C4-2B (cell line): ENCODE data around the gene AGBL4.
"Not testable (repeated sequence)": the region's sequence is repeated elsewhere in the genome, so short reads cannot be mapped to it uniquely, and the experiment has no call there.

Source experiments
- H3K27ac ChIP-seq: fragments of 450-650 bp; 2 replicates; pipeline ENCODE4 v1.5.1; 2017
- ZFX ChIP-seq: fragments of 450-650 bp; IDR thresholded peaks from 2 replicates; pipeline ENCODE4 v1.6.1; 2017
- TF ChIP-seq, protein P1 (sequence below): fragments of 450-650 bp; conservative IDR thresholded peaks from 2 replicates; pipeline ENCODE4 v1.5.1; 2017; ENCODE audit warnings: mild to moderate bottlenecking

The AGBL4 gene

DNA sequence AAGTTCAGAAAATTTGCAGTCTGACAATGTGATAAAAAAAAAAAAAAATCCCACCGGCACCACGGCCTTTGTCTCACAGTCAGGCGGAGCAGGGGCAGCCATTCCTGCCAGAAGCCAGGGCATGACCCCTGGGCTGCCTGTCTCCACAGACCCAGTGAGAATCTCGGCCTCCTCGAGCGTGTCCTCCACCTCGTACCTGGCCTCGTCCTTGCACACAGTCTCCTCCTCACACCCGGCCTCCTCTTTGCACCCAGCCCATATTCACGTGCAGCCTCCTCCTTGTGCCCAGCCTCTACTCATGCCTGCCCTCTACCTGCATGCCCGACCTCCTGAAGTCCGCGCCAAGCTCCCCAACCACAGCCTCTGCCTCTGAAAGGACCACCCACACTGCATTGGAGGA is 182.0 kb downstream of the AGBL4 start:
- TF ChIP-seq, protein P1, sequence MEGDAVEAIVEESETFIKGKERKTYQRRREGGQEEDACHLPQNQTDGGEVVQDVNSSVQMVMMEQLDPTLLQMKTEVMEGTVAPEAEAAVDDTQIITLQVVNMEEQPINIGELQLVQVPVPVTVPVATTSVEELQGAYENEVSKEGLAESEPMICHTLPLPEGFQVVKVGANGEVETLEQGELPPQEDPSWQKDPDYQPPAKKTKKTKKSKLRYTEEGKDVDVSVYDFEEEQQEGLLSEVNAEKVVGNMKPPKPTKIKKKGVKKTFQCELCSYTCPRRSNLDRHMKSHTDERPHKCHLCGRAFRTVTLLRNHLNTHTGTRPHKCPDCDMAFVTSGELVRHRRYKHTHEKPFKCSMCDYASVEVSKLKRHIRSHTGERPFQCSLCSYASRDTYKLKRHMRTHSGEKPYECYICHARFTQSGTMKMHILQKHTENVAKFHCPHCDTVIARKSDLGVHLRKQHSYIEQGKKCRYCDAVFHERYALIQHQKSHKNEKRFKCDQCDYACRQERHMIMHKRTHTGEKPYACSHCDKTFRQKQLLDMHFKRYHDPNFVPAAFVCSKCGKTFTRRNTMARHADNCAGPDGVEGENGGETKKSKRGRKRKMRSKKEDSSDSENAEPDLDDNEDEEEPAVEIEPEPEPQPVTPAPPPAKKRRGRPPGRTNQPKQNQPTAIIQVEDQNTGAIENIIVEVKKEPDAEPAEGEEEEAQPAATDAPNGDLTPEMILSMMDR = no peak
- TF ChIP-seq ZFX = no peak
- H3K27ac ChIP-seq = no peak overlapping the region

DNA sequence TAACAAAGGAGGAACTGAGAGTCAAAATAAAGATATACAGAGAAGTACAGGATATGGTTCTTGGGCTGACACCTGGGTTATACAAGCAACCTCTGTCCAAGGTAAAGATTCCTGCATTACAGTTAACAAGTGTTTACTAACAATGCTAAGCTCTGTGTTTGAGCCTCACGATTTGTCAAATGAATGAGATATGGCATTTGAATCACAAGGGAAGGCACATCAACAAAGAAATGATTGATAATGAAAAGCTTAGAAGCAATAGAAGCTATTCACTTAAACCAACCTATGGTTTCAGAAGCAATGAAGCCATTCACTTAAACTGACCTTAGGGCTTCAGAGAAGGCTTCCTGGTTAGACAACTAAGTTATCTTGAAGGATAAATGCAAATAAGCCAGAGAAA is 199.5 kb downstream of the AGBL4 start:
- TF ChIP-seq, protein P1 = no peak
- TF ChIP-seq ZFX = no peak

DNA sequence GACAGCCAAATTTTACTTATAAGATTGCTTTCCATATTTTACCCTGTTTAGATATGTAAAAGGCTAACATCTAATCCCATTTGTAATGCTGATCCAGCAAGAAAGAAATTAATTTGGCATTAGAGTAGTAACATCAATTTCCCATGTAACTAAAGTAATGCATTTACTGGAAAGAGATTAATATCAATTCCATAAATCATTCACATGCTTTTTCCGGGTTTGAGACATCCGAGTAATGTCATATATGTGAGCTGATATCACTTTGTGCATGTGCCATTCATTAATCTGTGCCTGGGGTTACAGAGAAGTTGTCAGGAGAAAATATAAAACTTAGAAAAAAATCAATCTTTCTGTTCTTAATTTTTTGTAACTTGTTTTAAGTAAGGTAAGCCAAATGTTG is 206.1 kb downstream of the AGBL4 start:
- no peak overlapping the region for H3K27ac ChIP-seq
- TF ChIP-seq, protein P1 = no peak
- no peak for TF ChIP-seq ZFX

More for the DNA sequence above, 199.5 kb downstream of the AGBL4 start:
- no peak overlapping the region for H3K27ac ChIP-seq

DNA sequence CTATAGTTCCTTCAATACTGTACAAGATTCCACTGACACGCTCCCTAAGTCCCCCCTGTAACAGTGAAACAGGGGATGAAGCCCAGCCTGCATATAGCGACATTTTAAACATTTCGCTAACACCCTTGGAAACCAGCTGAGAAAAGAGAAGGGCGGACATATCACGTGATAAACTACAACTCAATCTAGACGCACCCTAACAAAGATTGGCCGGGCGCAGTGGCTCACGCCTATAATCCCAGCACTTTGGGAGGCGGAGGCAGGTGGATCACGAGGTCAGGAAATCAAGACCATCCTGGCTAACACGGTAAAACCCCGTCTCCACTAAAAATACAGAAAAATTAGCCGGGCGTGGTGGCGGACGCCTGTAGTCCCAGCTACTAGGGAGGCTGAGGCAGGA is 236.7 kb downstream of the AGBL4 start:
- H3K27ac ChIP-seq = not testable (repeated sequence)

DNA sequence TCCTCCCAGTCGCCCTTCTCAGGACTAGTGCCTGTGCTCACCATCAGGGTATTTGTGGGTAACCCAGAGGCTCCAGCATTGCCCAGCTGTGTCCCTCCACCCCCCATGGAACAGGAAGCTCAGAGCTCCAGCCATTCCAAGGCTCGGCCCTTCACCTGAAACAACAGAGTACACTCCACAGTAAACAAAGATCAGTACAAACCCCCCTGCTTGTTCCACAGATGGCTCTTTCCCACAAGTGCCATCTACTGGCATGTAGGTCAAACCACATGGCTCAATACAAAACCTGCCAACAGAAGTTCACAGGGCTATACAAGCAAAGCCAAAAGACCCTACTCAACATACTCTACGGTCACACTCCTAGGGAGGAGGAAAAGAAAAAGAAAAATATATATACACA is 258.7 kb downstream of the AGBL4 start:
- no peak for TF ChIP-seq ZFX
- TF ChIP-seq, protein P1 = peak; percentile 54
- H3K27ac ChIP-seq = no peak overlapping the region

DNA sequence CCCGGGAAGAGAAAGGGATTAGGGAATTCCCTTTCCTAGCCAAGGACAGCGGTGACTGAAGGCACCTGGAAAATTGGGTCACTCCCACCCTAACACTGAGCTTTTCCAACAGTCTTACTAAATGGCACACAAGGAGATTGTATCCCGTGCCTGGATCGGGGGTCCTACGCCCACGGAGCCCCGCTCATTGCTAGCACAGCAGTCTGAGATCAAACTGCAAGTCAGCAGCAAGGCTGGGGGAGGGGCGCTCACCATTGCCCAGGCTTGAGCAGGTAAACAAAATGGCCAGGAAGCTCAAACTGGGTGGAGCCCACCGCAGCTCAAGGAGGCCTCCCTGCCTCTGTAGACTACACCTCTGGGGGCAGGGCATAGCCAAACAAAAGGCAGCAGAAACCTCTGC is 285.6 kb downstream of the AGBL4 start:
- not testable (repeated sequence) for H3K27ac ChIP-seq

DNA sequence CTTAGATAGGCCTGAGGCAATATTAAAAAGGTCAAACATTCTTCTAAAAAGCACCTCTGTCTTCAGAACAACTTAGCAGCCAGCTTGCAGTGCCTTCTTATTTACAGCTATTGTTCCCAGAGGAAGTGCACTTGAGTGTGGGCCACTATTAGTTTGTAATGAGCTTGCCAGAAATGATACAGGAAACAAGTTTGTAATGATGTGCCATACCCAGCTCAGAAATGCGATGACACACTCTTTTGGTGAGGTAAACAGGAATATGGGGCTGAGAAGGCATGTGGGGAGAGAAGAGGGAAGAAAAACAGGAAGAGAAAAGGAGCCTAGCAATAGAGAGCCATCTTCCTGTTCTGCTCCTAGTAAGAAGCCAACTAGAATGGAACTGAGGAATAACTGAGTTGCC is 295.4 kb downstream of the AGBL4 start:
- no peak overlapping the region for H3K27ac ChIP-seq
- TF ChIP-seq ZFX = no peak
- TF ChIP-seq, protein P1 = no peak

DNA sequence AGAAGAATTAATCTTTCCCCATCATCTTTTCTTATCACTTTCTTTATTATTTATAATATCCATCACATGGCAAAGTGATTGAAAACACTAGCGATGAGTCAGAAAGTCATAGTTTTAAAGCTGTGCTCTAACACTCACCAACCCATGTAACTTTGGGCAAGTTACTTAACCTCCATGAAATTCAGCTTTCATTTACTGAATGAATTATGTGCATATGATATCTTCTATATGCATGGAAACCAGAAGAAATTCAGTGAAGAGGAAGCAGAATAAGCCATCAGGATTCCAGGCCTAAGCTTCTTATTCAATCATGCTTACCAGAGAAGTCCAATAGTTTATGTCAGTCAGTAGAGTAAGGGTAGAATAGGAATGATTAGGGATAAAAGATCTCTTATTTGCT is 300.1 kb downstream of the AGBL4 start:
- TF ChIP-seq, protein P1 = no peak
- TF ChIP-seq ZFX = no peak
- H3K27ac ChIP-seq = no peak overlapping the region

DNA sequence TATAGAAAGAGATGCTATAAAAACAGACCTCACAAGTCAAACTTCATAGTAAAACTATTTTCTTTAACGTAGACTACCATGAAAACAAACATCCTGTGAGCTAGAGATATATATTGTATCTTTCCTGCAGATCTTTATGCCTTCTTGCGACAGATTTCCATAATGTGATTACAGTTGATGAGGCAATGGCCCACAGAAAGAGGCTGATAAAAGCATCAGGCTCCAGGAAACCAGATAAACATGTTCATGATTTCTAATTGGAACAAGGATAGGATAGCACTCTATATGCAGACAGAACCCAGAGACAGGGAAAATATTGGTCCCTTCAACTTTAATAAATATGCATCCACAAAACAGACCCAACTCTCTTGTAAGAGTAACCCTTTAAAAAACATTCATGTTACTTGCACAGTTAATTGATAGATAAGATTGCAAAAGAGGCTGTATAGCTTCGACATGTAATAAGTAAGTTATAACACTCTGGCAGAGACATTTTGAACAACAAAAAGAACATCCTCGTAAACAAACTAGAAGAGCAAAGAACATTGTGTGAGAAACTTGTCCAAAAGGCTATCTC is 329.4 kb downstream of the AGBL4 start:
- H3K27ac ChIP-seq = no peak overlapping the region
- TF ChIP-seq, protein P1 = no peak
- no peak for TF ChIP-seq ZFX
